ENCODE results near the gene AVP. TPM values are rescaled to one million over a fixed set of nuclear protein-coding genes. Genes with fewer than 3 reads are reported as not detected.
A peak's percentile ranks its signal among the peaks of the same experiment; 100 is the strongest.

The AVP gene
- total and polyA plus RNA-seq, 2 of the 13 experiments (the other 11 are each of a cell fraction or from before 2014, with no cell fraction given): 0.12 TPM; not detected in 1

- TF ChIP-seq PRDM4 (CRISPR knock-in tag; IDR thresholded peaks at IDR 0.05; ENCODE audit: borderline replicate concordance): no peak
- TF ChIP-seq ZNF496 (CRISPR knock-in tag; IDR thresholded peaks at IDR 0.05; ENCODE audit: insufficient replicate concordance): no peak
- 0 out of 2 replicates have a peak, but pooled peaks have one; percentile 86 for TF ChIP-seq ZBTB42 (CRISPR knock-in tag; IDR thresholded peaks at IDR 0.05)
- TF ChIP-seq DMAP1 (CRISPR knock-in tag; IDR thresholded peaks at IDR 0.05): peak; percentile 87
- peak; percentile 67; the same call in 1 of the 2 replicates for TF ChIP-seq ARNTL (CRISPR knock-in tag; IDR thresholded peaks at IDR 0.05)
- TF ChIP-seq ZNF33B (CRISPR knock-in tag; IDR thresholded peaks at IDR 0.05): no peak; the same call in 1 of the 2 replicates
- TF ChIP-seq ZNF263 (CRISPR knock-in tag; IDR thresholded peaks at IDR 0.05): peak; percentile 46; the same call in 1 of the 2 replicates
- 0 out of 2 replicates have a peak, but pooled peaks have one; percentile 78 for TF ChIP-seq AKAP8 (CRISPR knock-in tag; IDR thresholded peaks at IDR 0.05)
- no peak for TF ChIP-seq RBM39 (IDR thresholded peaks at IDR 0.05; ENCODE audit: low read depth, low read length, poor library complexity, severe bottlenecking)
- TF ChIP-seq CSRNP2 (CRISPR knock-in tag; conservative IDR thresholded peaks at IDR 0.05; ENCODE audit: low read depth): no peak
- no peak for TF ChIP-seq ZNF713 (CRISPR knock-in tag; IDR thresholded peaks at IDR 0.05)
- no peak for TF ChIP-seq ZFP62 (CRISPR knock-in tag; IDR thresholded peaks at IDR 0.05)
- TF ChIP-seq RFXANK (CRISPR knock-in tag; IDR thresholded peaks at IDR 0.05): no peak
- no peak for TF ChIP-seq FOXM1 (CRISPR knock-in tag; IDR thresholded peaks at IDR 0.05)
- TF ChIP-seq RCOR2 (CRISPR knock-in tag; IDR thresholded peaks at IDR 0.05): peak; percentile 87
- TF ChIP-seq PATZ1 (CRISPR knock-in tag; IDR thresholded peaks at IDR 0.05): peak; percentile 99
- TF ChIP-seq, protein P1, sequence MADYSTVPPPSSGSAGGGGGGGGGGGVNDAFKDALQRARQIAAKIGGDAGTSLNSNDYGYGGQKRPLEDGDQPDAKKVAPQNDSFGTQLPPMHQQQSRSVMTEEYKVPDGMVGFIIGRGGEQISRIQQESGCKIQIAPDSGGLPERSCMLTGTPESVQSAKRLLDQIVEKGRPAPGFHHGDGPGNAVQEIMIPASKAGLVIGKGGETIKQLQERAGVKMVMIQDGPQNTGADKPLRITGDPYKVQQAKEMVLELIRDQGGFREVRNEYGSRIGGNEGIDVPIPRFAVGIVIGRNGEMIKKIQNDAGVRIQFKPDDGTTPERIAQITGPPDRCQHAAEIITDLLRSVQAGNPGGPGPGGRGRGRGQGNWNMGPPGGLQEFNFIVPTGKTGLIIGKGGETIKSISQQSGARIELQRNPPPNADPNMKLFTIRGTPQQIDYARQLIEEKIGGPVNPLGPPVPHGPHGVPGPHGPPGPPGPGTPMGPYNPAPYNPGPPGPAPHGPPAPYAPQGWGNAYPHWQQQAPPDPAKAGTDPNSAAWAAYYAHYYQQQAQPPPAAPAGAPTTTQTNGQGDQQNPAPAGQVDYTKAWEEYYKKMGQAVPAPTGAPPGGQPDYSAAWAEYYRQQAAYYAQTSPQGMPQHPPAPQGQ (CRISPR knock-in tag; IDR thresholded peaks at IDR 0.05; ENCODE audit: borderline replicate concordance): no peak
- TF ChIP-seq ZBTB7A (CRISPR knock-in tag; IDR thresholded peaks at IDR 0.05): peak; percentile 77
- TF ChIP-seq, protein P2, sequence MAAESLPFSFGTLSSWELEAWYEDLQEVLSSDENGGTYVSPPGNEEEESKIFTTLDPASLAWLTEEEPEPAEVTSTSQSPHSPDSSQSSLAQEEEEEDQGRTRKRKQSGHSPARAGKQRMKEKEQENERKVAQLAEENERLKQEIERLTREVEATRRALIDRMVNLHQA (CRISPR knock-in tag; IDR thresholded peaks at IDR 0.05): no peak
- TF ChIP-seq GATAD2A (CRISPR knock-in tag; IDR thresholded peaks at IDR 0.05): peak; percentile 84
- no peak for TF ChIP-seq ZNF468 (CRISPR knock-in tag; IDR thresholded peaks at IDR 0.05)
- TF ChIP-seq DNMT3B (CRISPR knock-in tag; conservative IDR thresholded peaks at IDR 0.05): no peak
- no peak for TF ChIP-seq KLF6 (CRISPR knock-in tag; IDR thresholded peaks at IDR 0.05)
These were observed 22.3 kb upstream of the AVP start (continued) for GRCh38 chr20:3106658-3107463.

All from HepG2 (cell line).